HepG2 (cell line): ENCODE results near the gene AGER. TPM values are rescaled to one million over a fixed set of nuclear protein-coding genes. Genes with fewer than 3 reads are reported as not detected.

ENCODE experiments used
- HMG20A ChIP-seq: IDR thresholded peaks from 2 replicates; pipeline ENCODE4 v1.6.1; 2016; ENCODE audit warnings: borderline replicate concordance
- MED8 ChIP-seq: sonication (generic); formaldehyde crosslinking; IDR thresholded peaks from 2 replicates; pipeline ENCODE4 v1.8.1; 2023; ENCODE audit warnings: mild to moderate bottlenecking, missing genetic modification reagents; ENCODE audit not compliant: insufficient replicate concordance
- NRL ChIP-seq: sonication (generic); formaldehyde crosslinking; IDR thresholded peaks from 2 replicates; pipeline ENCODE4 v1.5.0; 2020; ENCODE audit warnings: missing genetic modification reagents, mild to moderate bottlenecking, moderate library complexity, borderline replicate concordance
- ZBTB8A ChIP-seq: sonication (generic); formaldehyde crosslinking; IDR thresholded peaks from 2 replicates; pipeline ENCODE4 v1.4.0; 2020; ENCODE audit warnings: mild to moderate bottlenecking, low read depth, missing genetic modification reagents, borderline replicate concordance
- ZEB1 ChIP-seq: IDR thresholded peaks from 2 replicates; pipeline ENCODE4 v1.6.1; 2012; ENCODE audit warnings: mild to moderate bottlenecking, low read depth, inconsistent platforms; ENCODE audit not compliant: insufficient replicate concordance
- ZNF230 ChIP-seq: sonication (generic); formaldehyde crosslinking; IDR thresholded peaks from 2 replicates; pipeline ENCODE4 v1.4.0; 2020; ENCODE audit warnings: mild to moderate bottlenecking, missing genetic modification reagents
- ZNF253 ChIP-seq: sonication (generic); formaldehyde crosslinking; IDR thresholded peaks from 2 replicates; pipeline ENCODE4 v1.8.0; 2022; ENCODE audit warnings: mild to moderate bottlenecking, missing genetic modification reagents, borderline replicate concordance
- ZNF605 ChIP-seq: sonication (generic); formaldehyde crosslinking; IDR thresholded peaks from 2 replicates; pipeline ENCODE4 v1.8.0; 2022; ENCODE audit warnings: mild to moderate bottlenecking, missing genetic modification reagents
- ZNF614 ChIP-seq: IDR thresholded peaks from 2 replicates; pipeline ENCODE4 v1.6.1; 2018; ENCODE audit warnings: missing biosample characterization, missing genetic modification reagents, inconsistent platforms, borderline replicate concordance
- ZNF672 ChIP-seq: sonication (generic); formaldehyde crosslinking; IDR thresholded peaks from 2 replicates; pipeline ENCODE4 v1.8.1; 2022; ENCODE audit warnings: missing genetic modification reagents
- ZNF883 ChIP-seq: sonication (generic); formaldehyde crosslinking; IDR thresholded peaks from 2 replicates; pipeline ENCODE4 v1.5.1; 2020; ENCODE audit warnings: mild to moderate bottlenecking, missing genetic modification reagents; ENCODE audit errors: not compliant biosample characterization
- polyA plus RNA-seq, 8 experiments: library from polyadenylated mRNA; depleted of rRNA in 3 of 8; stranded (reverse) in 7 of 8; unstranded in 1 of 8; fragments of >200 nt; fragmentation: Illumina TruSeq in 4 of 8; extraction: Trizol in 4 of 8; gene quantifications; 2 replicates each; pipeline versions ENCODE4 v1.2.1 to v1.2.3, GENCODE V29; 2011 to 2016; ENCODE audit warnings: low read depth in 4 of 8, missing spikeins in 1 of 8, mixed read lengths in 1 of 8; ENCODE audit not compliant: insufficient read depth in 1 of 8
- total RNA-seq, 5 experiments: library from RNA; depleted of rRNA; stranded (reverse); fragments of >200 nt; fragmentation: Illumina TruSeq; extraction: Trizol; gene quantifications; 2 replicates each; pipeline ENCODE4 v1.2.3, GENCODE V29; 2016; ENCODE audit warnings: low read depth in 1 of 5
- TF ChIP-seq, protein P1 (sequence below): sonication (generic); formaldehyde crosslinking; IDR thresholded peaks from 2 replicates; pipeline ENCODE4 v1.4.0; 2020; ENCODE audit warnings: mild to moderate bottlenecking, missing genetic modification reagents, borderline replicate concordance
- TF ChIP-seq, protein P2 (sequence below): sonication (generic); formaldehyde crosslinking; IDR thresholded peaks from 2 replicates; pipeline ENCODE4 v1.8.0; 2022; ENCODE audit warnings: mild to moderate bottlenecking, missing genetic modification reagents, borderline replicate concordance
- TF ChIP-seq, protein P3 (sequence below): sonication (generic); formaldehyde crosslinking; conservative IDR thresholded peaks from 2 replicates; pipeline ENCODE4 v1.8.0; 2022; ENCODE audit warnings: missing genetic modification reagents
- TF ChIP-seq, protein P4 (sequence below): sonication (generic); formaldehyde crosslinking; IDR thresholded peaks from 2 replicates; pipeline ENCODE4 v1.4.0; 2020; ENCODE audit warnings: missing genetic modification reagents
- TF ChIP-seq, protein P5 (sequence below): sonication (generic); formaldehyde crosslinking; IDR thresholded peaks from 2 replicates; pipeline ENCODE4 v1.9.0; 2021; ENCODE audit warnings: missing genetic modification reagents, borderline replicate concordance

Gene AGER
- total and polyA plus RNA-seq, 2 of the 13 experiments (the other 11 are each of a cell fraction or from before 2014, with no cell fraction given): 1.9 to 5.1 TPM

DNA sequence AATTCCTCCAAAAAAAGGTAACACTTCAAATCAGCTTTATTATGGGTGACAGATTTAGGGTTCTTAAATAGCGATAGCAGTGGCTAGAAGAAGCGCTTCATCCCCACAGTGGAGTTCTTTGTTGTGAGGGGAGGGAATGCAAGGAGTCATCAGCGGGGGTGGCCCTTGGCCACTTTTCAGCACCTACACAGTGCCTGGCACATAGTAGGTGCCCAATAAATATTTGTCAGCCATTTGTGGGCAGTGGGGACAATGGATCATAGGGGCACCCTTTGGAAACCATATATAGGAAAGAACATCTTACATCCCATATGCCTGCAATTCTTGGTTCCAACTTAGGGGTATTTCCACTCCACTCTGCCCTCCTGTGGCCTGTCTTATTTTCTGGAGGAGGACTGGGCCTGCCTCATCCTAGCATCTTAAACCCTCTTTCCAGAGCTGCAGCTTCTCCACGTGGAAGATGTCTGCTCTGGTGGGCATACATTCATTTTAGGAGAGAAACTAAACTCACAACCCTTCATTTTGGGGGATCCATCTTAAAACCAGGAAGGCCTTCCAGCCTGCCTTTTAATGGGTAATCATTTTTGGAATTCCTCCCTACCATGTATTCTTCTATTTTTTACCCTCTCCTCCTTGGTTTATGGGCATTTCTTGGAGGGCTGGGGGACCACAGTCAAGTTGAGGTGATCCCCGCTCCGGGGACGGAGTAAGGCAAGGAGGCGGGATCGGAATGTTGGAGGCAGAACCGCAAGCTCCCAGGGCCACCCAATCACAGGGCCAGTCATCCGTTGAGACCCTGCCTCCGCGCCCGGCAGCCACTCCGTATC lies 11.0 kb upstream of the AGER start (continued):
- TF ChIP-seq, protein P1, sequence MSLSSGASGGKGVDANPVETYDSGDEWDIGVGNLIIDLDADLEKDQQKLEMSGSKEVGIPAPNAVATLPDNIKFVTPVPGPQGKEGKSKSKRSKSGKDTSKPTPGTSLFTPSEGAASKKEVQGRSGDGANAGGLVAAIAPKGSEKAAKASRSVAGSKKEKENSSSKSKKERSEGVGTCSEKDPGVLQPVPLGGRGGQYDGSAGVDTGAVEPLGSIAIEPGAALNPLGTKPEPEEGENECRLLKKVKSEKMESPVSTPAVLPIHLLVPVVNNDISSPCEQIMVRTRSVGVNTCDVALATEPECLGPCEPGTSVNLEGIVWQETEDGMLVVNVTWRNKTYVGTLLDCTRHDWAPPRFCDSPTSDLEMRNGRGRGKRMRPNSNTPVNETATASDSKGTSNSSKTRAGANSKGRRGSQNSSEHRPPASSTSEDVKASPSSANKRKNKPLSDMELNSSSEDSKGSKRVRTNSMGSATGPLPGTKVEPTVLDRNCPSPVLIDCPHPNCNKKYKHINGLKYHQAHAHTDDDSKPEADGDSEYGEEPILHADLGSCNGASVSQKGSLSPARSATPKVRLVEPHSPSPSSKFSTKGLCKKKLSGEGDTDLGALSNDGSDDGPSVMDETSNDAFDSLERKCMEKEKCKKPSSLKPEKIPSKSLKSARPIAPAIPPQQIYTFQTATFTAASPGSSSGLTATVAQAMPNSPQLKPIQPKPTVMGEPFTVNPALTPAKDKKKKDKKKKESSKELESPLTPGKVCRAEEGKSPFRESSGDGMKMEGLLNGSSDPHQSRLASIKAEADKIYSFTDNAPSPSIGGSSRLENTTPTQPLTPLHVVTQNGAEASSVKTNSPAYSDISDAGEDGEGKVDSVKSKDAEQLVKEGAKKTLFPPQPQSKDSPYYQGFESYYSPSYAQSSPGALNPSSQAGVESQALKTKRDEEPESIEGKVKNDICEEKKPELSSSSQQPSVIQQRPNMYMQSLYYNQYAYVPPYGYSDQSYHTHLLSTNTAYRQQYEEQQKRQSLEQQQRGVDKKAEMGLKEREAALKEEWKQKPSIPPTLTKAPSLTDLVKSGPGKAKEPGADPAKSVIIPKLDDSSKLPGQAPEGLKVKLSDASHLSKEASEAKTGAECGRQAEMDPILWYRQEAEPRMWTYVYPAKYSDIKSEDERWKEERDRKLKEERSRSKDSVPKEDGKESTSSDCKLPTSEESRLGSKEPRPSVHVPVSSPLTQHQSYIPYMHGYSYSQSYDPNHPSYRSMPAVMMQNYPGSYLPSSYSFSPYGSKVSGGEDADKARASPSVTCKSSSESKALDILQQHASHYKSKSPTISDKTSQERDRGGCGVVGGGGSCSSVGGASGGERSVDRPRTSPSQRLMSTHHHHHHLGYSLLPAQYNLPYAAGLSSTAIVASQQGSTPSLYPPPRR (CRISPR knock-in tag): no peak
- TF ChIP-seq, protein P2, sequence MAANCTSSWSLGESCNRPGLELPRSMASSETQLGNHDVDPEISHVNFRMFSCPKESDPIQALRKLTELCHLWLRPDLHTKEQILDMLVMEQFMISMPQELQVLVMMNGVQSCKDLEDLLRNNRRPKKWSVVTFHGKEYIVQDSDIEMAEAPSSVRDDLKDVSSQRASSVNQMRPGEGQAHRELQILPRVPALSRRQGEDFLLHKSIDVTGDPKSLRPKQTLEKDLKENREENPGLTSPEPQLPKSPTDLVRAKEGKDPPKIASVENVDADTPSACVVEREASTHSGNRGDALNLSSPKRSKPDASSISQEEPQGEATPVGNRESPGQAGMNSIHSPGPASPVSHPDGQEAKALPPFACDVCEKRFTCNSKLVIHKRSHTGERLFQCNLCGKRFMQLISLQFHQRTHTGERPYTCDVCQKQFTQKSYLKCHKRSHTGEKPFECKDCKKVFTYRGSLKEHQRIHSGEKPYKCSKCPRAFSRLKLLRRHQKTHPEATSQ: 0 out of 2 replicates have a peak, but pooled peaks have one; percentile 41
- no peak for TF ChIP-seq ZBTB8A (CRISPR knock-in tag)
- TF ChIP-seq, protein P3, sequence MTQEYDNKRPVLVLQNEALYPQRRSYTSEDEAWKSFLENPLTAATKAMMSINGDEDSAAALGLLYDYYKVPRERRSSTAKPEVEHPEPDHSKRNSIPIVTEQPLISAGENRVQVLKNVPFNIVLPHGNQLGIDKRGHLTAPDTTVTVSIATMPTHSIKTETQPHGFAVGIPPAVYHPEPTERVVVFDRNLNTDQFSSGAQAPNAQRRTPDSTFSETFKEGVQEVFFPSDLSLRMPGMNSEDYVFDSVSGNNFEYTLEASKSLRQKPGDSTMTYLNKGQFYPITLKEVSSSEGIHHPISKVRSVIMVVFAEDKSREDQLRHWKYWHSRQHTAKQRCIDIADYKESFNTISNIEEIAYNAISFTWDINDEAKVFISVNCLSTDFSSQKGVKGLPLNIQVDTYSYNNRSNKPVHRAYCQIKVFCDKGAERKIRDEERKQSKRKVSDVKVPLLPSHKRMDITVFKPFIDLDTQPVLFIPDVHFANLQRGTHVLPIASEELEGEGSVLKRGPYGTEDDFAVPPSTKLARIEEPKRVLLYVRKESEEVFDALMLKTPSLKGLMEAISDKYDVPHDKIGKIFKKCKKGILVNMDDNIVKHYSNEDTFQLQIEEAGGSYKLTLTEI (CRISPR knock-in tag): no peak
- no peak for TF ChIP-seq ZNF672
- TF ChIP-seq NRL: no peak
- TF ChIP-seq MED8 (CRISPR knock-in tag): no peak
- TF ChIP-seq ZEB1: no peak
- TF ChIP-seq, protein P4, sequence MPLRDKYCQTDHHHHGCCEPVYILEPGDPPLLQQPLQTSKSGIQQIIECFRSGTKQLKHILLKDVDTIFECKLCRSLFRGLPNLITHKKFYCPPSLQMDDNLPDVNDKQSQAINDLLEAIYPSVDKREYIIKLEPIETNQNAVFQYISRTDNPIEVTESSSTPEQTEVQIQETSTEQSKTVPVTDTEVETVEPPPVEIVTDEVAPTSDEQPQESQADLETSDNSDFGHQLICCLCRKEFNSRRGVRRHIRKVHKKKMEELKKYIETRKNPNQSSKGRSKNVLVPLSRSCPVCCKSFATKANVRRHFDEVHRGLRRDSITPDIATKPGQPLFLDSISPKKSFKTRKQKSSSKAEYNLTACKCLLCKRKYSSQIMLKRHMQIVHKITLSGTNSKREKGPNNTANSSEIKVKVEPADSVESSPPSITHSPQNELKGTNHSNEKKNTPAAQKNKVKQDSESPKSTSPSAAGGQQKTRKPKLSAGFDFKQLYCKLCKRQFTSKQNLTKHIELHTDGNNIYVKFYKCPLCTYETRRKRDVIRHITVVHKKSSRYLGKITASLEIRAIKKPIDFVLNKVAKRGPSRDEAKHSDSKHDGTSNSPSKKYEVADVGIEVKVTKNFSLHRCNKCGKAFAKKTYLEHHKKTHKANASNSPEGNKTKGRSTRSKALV (CRISPR knock-in tag): no peak; the same call in 1 of the 2 replicates
- no peak for TF ChIP-seq HMG20A (CRISPR knock-in tag)
- TF ChIP-seq ZNF253: no peak
- TF ChIP-seq ZNF614 (CRISPR knock-in tag): peak; percentile 62; the same call in 1 of the 2 replicates
- no peak for TF ChIP-seq ZNF230 (CRISPR knock-in tag)
- TF ChIP-seq ZNF605 (CRISPR knock-in tag): no peak
- TF ChIP-seq, protein P5, sequence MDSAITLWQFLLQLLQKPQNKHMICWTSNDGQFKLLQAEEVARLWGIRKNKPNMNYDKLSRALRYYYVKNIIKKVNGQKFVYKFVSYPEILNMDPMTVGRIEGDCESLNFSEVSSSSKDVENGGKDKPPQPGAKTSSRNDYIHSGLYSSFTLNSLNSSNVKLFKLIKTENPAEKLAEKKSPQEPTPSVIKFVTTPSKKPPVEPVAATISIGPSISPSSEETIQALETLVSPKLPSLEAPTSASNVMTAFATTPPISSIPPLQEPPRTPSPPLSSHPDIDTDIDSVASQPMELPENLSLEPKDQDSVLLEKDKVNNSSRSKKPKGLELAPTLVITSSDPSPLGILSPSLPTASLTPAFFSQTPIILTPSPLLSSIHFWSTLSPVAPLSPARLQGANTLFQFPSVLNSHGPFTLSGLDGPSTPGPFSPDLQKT (CRISPR knock-in tag): no peak
- no peak for TF ChIP-seq ZNF883 (CRISPR knock-in tag)
